ENCODE results near the gene GFOD2.

Gene GFOD2

DNA sequence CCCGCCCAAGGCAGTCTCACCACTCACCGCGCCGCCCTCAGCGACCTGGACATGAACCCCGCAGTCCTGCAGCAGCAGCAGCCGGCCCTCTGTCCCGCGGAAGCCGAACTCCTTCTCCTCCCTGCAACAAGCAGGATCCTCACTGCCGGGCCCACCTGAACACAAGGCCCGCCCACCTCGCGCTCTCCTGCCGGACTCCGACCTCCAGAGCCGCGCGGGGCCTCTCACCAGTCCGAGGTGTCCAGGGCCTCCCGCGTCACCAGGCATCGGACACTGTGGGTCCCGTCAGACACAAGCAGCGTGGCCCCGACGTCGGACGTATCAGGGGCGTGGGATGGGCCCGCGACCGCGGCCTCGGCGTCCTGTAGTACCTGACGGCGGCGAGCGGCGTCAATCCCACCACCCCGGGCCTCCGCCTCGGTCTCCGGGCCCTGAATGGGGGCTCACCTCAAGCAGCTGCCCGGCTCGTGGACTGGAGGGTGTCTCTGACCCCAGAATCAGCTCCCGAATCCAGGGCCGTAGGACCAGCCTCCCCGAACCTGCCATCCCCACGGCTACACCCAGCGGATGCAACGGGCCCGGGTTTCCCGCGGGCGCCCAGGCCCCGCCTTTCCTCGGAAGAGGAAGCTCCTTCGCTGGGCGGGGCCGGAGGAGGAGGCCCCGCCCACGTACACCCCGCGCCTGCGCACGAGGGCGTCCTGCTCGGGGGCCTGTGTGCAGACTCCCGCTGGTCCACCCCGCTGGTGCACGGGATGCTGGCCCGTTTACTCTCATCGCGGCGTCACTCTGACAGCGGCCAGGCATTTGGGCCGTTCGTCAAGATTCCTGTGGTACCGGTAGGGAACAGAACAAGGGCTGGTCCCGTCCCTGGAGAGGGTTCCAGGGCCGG is 59.2 kb downstream of the GFOD2 start, which contains the start of gene ACD:
Gene ACD, minus strand, starts transcription at position 586 of the 889 bp plus-strand sequence. Its CDS starts 40 bp downstream, at position 546.
- peak; percentile 95 for DNase-seq (ENCODE audit: low read depth, low spot score)

DNA sequence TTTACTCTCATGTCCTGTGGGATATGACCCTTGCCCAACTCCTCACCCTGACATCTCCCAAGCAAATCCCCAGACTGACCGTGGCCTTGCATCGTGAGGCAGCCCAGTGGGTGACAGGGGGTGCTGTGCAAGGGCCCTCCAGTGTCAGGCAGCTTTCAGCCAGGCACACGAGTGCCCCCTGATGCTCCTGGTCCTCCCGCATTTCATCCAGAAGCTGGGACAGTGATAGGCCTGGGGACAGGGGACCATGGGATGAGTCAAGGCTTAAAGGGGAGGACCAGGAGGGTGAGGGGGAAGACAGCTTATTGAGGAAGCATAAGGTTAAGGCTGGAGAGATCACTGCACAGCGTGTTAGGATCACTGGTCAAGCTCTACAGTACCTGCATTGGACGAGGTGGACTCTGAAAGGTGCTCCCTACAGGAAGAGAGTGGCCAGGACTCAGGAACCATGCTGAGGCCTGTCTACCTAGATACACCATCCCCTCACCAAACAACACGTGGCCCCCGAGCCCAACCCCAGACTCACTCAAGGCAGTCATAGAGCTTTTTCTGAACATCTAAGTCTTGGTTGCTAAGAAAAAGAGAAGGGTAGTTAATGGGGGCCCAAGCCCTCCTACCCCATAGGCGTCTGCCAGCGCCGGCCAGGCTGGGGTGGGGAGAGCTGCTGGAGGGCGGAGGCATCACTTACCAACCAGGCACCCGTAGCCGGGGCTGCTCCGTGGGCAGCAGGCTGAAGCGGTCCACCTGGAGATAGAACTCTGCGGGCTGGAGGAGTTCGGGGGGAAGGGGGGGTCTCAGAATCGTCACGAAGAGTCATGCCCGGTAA is 60.1 kb downstream of the GFOD2 start:
- DNase-seq (ENCODE audit: low read depth, low spot score): no peak

DNA sequence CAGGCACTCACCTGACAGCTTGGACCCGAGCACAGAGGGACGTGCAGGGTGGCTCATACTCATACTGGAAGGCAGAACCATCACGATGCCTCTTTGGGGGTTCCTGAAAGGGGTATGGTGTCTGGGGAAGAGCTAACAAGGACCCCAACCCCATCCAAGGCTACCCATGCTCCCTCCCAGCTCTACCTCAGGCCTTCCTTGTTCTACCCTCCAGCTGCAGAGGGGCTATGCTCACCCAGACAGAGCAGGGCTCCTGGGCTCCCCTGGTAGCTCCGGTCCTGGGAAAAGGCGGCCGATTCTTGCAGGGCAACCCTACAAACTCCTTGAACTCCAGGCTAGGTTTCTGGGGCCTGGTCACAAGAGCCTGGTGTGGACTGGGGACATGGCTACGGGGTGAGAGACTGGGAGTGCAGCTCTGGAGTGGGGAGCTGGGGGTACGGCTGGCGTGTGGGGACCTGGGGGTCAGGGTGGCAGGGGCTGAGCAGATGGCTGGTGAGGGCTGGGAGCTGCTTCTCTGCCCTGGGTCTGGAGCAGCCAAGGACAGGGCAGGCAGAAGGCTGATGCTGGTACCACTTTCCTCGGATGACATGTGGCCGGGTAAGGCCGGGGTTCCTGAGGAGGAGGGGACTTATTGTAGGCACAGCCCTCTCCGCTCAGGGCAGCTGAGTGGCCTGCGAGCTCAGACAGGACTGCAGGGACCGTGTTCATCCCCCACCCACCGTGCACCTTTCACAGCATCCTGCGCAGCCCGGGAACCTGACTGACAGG is 61.2 kb downstream of the GFOD2 start:
- DNase-seq (ENCODE audit: low read depth, low spot score): no peak

DNA sequence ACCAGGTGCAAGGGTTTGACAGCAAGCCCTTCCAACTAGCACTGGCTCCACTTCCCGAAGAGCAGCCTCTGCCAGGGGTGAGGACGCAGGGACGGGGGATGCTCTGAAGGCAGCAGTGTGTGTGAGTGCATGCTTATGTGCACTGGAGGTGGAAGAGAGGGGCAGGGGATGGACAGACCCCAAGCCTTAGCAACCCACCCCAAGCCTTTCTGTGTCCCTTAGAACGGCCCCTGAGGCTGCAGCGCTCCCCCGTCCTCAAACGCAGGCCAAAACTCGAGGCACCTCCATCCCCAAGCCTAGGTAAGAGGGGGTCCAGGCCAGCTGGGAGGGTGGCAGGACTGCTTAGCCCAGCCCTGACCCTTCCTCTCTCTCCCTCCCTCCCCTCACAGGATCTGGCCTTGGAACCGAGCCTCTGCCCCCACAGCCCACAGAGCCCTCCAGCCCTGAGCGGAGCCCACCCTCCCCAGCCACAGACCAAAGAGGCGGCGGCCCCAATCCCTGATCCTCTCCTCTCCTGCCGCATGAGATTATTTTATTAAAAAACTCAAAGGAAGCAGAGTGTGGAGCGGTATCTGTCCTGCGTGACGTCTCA is 62.0 kb downstream of the GFOD2 start:
- DNase-seq (ENCODE audit: low read depth, low spot score): no peak

DNA sequence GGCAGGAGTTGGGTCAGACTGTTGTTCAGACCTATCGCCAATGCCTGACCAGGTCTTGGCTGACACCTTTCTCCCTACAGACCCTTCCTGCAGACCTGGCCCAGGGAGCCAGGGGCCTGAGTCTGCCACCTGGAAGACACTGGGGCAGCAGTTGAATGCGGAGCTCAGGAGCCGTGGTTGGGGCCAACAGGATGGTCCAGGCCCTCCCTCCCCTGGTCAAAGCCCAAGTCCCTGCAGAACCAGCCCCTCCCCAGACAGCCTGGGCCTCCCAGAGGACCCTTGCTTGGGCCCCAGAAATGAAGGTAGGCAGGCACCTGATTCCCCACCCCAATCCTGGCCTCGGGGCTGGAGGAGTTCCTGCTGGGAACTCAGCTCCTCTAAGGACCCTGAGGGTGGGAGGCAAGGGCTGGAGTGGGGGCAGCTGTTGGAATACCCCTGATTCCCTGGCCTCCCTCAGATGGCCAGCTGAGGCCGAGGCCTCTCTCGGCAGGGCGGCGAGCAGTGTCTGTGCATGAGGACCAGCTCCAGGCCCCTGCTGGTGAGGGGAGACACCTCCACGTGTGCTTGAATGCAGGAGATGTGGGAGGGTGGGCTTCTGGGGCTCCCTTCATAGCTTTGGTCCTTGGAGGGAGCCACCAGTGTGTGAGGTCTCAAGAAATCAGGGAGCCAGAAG is 62.6 kb downstream of the GFOD2 start:
- no peak for DNase-seq (ENCODE audit: low read depth, low spot score)

DNA sequence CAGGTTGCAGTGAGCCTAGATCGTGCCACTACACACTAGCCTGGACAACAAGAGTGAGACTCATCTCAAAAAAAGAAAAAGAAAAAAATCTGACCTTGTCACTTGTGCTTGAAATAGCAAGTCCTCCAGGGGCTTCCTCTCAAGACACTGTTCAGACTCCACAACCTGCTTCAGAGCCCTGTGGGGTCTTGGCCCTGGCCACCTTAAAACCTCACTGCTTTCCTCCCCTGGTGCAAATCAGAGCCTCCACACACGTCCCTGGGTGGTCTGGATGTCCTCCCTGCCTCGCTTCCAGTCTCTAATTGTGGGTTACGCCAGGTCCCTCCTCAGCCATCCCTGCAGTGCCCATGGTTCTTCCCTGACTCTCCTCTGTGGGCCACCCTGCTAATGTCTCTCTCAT is 63.8 kb downstream of the GFOD2 start:
- DNase-seq (ENCODE audit: low read depth, low spot score): no peak

DNA sequence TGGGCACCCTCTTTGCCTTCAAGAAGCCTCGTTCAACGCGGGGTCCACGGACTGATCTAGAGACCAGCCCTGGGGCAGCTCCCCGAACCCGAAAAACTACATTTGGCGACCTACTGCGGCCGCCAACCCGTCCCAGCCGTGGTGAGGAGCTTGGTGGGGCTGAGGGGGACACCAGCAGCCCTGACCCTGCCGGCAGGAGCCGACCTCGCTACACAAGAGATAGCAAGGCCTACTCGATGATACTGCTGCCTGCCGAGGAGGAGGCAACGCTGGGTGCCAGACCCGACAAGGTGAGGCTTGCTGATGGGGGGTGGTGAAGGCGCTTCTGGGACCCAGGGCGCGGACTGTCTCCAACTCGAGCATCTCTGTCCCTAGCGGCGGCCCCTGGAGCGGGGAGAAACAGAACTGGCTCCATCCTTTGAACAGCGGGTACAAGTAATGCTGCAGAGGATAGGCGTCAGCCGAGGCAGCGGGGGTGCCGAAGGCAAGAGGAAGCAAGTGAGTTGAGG is 64.7 kb downstream of the GFOD2 start:
- DNase-seq (ENCODE audit: low read depth, low spot score): no peak

DNA sequence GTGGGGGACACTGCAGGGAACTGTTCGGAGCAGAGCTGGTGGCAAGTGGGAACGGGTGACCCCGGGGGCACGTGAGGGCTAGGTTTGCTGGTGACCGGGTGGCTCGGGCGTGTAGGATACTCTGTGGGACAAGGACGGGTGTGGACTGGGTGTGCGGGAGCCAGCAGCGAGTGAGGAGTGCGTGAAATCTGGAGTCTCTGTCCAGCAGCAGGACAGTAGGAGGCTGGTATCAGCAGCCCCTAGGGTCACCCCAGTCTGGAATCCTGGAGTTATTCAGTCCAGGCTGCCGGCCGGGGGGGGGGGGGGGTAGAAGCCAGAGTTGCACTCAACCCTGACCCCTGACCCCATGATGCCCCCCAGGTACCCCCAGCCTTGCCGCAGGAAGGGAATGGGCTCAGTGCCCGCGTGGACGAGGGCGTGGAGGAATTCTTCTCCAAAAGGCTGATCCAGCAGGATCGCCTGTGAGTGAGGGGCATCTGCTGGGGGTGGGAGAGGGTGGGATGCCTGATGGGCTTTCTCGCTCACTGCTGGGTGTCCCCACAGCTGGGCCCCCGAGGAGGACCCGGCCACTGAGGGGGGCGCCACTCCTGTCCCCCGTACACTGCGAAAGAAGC is 65.2 kb downstream of the GFOD2 start:
- DNase-seq (ENCODE audit: low read depth, low spot score): no peak

DNA sequence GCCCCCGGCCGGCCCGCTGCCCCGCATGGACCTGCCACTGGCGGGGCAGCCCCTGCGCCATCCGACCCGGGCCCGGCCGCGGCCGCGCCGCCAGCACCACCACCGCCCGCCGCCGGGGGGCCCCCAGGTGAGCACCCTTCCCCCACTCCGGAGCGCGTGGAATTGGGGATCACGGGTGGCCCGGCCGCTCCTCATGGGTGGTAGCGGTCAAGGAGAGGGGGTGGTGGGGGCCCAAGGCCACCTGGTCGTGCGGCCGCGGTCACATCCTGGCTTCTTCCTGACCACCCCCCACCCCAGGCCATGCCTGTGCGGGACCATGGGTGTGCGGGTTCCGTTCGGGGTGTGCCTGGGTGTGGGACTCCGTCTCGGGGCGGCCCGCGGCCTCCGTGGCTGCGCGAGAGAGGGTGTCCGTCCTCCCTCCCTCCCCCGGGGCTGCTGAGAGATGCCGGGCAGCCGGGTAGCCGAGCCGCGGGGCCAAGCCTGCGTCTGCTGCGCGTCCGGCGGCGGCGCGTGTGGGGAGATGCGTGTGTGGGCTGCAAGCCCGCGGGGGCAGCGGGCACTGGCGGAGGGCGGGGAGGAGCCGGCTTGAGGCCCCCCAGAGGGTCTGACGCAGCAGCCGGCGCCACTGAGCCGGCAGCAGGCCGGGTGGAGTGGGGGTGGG is 65.9 kb downstream of the GFOD2 start:
- DNase-seq (ENCODE audit: low read depth, low spot score): no peak

DNA sequence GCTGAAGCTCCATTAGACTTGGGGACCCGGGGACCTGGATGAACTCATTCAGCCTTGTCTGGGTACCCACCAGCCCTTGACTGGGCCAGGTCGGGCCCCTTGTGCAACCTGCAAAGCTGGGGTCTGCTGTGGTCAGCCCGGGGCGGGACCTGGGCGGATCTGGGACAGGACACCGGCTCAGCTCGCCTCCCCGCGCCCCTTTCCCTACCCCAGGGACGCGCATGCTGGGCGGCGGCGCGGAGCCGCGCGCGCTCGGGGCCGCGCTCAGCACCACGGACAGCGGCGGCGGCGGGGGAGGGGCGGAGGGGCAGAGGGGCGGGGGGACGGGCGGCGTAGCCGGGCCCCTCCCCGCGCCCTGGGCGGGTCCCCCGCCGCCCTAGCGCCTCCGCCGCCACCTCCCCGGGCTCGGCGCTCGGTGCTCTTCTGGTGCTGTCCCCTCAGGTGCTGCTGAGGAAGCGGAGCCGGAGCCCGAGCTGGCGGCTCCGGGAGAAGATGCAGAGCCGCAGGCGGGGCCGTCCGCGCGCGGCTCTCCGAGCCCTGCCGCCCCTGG is 66.5 kb downstream of the GFOD2 start:
- no peak for DNase-seq (ENCODE audit: low read depth, low spot score)

DNA sequence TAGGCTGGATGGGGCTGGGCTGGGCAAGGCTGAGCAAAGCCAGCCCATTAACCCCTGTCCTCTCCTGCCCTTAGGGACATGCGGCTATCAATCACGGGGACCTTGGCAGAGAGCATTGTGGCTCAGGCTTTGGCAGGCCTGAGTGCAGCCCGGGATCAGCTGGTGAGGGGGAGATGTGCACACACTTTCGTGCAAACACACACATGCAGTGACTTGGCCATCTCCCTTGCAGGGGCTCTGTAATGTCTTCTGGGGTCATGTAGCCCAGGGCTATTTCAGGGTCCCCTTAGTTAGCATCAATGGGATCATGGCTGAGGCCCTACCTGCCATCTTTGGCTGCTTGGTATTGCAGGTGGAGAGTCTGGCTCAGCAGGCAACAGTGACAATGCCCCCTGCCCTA is 67.3 kb downstream of the GFOD2 start:
- DNase-seq (ENCODE audit: low read depth, low spot score): no peak

DNA sequence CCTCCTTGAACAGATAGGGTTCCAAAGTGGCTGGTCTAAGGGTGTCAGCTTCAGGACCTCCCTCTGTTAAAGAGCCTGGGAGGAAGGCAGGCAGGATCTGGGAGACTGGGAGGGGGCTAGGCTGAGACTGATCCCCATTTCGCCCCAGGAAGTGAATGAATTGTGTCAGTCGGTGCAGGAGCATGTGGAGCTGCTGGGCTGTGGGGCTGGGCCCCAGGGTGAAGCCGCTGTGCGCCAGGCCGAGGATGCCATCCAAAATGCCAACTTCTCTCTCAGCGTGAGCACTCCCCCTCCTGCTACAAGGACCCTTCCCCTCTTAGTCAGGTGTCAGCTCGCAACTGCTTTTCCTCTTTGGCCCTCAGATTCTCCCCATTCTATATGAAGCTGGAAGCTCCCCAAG is 68.1 kb downstream of the GFOD2 start:
- DNase-seq (ENCODE audit: low read depth, low spot score): no peak

DNA sequence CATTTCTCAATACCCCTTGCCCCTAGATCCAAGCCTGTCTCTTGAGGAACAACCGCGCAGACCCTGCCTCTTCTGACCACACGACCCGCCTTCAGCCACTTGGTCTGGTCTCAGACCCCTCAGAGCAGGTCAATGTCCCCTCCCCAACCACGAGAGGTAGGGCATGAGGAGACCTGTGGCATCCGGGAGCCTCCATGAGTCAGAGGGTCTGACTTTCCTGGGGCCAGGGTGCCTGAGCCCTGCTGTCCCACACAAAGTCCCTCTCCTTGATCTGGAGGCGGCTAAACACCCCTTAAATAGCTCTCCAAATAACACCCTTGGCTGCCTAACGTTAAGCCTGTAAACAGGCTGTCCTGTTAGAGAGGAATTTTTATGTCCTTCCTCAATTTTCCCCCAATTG is 69.1 kb downstream of the GFOD2 start:
- no peak for DNase-seq (ENCODE audit: low read depth, low spot score)

DNA sequence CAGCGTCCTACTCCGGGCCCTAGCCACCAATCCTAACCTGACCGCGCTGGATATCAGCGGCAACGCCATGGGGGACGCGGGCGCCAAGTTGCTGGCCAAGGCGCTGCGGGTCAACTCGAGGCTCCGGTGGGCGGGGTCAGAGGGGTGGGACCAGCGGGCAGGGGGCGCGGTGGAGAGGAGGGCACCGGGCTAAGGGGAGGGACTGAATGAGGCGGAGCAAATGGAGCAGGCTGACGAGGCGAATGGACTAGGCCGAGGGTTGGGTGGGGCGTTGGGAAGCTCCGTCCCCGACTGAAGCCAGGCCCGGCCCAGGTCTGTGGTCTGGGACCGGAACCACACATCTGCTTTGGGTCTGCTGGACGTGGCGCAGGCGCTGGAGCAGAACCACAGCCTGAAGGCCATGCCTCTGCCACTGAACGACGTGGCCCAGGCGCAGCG is 69.6 kb downstream of the GFOD2 start:
- peak; percentile 76 for DNase-seq (ENCODE audit: low read depth, low spot score)

DNA sequence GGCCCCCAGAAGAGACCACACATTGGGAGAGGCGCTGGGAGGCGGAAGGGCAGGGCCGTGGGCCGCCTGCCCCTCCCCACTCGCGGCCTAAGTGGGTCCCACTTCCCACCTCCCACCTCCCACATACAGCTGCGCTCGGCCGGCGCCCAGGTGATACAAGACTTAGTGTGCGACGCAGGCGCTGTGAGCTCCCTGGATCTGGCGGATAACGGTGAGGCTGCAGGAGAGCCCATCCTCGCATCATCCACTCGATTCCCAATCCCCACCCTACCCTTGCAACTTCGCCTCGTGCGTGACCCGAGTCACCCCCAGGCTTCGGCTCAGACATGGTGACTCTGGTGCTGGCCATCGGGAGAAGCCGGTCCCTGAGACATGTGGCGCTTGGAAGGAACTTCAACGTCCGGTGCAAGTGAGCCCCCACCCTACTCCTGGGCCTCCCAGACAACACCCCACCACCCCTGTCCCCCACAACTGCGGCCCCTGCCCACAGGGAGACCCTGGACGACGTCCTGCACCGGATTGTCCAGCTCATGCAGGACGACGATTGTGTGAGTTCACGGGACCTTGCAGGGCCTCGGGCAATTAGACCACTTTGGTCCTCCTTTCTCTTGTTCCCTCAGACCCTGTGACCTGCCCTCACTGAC is 70.2 kb downstream of the GFOD2 start:
- DNase-seq (ENCODE audit: low read depth, low spot score): no peak

DNA sequence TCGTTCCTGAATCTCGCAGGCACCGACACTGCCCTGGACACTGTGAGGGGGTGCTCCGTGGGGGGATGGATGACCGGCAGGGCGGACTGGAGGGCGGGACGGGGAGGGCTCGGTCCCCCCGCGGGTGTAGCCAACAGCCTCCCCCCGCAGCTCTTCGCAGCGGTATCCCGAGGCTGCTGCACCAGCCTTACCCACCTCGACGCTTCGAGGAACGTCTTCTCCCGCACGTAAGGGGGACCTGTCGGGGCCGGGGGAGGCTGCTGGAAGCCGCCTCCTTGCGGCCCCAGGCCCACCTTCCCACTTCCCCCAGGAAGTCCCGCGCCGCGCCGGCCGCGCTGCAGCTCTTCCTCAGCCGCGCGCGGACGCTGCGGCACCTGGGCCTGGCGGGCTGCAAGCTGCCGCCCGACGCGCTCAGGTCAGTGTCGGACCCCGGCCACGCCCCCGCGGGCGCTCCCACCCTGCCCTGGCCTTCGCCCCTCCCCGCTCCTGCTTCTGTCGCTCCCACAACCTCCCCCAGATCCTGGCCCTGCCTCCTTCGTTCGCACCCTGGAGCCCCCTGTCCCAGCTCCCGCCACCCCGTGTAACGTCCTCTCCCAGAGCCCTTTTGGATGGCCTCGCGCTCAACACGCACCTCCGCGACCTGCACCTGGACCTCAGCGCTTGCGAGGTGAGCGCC is 70.9 kb downstream of the GFOD2 start:
- DNase-seq (ENCODE audit: low read depth, low spot score): no peak

DNA sequence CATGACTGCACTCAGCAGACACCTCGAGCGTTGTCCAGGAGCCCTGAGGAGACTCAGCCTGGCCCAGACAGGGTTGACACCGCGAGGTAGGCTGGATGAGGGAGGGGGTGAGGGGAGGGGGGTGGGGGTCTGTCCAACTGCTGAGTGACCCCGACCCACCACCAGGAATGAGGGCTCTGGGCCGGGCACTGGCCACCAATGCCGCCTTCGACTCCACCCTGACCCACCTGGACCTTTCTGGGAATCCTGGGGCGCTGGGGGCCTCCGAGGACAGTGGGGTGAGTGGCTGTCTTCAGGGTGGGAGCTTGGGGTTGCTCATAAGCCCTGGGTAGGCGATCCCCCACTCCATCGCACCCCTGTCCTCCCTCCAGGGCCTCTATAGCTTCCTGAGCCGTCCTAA is 71.4 kb downstream of the GFOD2 start:
- DNase-seq (ENCODE audit: low read depth, low spot score): no peak

DNA sequence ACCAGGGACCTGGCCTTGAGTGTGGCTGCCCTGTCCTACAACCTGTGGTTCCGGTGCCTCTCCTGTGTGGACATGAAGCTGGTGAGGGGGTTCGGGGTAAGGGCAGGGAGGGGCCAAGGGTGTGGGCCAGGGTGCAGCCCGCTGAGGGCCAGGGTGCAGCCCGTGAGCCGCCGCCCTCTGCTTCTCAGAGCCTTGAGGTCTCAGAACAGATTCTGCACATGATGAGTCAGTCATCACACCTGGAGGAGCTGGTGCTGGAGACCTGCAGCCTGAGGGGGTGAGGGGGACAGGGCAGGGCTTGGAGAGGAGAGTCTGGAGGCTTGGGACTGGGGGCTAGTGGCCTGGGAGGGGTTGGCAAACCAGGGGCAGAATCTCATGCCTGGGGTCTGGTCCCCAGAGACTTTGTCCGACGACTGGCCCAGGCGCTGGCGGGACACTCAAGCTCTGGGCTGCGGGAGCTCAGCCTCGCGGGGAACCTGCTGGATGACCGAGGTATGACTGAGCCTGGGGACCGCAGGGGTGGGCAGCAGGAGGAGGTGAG is 71.9 kb downstream of the GFOD2 start:
- no peak for DNase-seq (ENCODE audit: low read depth, low spot score)
